ENCODE results near the gene IL17D. TPM values are rescaled to one million over a fixed set of nuclear protein-coding genes. Genes with fewer than 3 reads are reported as not detected.

Gene IL17D
- total RNA-seq, 4 donors from 2014 or later, result 1.1 to 1.4 TPM; not detected in 2

DNA sequence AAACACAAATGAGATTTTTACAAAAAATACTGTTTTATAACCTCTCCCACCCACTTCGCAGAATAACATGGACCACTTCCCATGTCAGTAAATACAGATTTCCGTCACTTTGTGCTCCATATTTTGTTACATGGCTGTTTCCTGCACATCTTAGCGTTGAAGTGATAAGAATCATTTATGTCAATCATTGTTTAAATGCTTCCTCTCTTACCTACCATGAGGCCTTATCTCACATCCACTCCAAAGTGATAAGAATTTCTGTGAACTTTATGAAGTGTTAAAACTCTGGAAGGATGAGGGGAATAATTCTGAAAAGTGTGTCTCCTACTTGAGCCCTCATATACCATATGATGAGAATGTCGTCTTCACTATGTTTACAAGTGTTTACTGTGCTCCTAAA is 36.6 kb upstream of the IL17D start:
- no peaks in the 10 kb centered on the region for H3K27me3 ChIP-seq
- H3K9me3 ChIP-seq, result no peaks in the 10 kb centered on the region
- in situ Hi-C loops (cut with MboI; ENCODE audit: low pct_ligation_motif_present in 1 of 4, low pct_unique_long_range_greater_than_20kb in 1 of 4, low sequenced_read_pairs in 3 of 4) (no loop called here), intact Hi-C loops (cut with DNase I; ENCODE audit: low total_unique reads) (no loop called here)
- H3K4me1 ChIP-seq, result no peaks in the 10 kb centered on the region
- TF ChIP-seq EP300 (IDR thresholded peaks at IDR 0.05; ENCODE audit: low read depth) (no peak), POLR2A (IDR thresholded peaks at IDR 0.05) (no peak), POLR2AphosphoS5 (IDR thresholded peaks at IDR 0.05) (no peak)
- TF ChIP-seq, protein P1, sequence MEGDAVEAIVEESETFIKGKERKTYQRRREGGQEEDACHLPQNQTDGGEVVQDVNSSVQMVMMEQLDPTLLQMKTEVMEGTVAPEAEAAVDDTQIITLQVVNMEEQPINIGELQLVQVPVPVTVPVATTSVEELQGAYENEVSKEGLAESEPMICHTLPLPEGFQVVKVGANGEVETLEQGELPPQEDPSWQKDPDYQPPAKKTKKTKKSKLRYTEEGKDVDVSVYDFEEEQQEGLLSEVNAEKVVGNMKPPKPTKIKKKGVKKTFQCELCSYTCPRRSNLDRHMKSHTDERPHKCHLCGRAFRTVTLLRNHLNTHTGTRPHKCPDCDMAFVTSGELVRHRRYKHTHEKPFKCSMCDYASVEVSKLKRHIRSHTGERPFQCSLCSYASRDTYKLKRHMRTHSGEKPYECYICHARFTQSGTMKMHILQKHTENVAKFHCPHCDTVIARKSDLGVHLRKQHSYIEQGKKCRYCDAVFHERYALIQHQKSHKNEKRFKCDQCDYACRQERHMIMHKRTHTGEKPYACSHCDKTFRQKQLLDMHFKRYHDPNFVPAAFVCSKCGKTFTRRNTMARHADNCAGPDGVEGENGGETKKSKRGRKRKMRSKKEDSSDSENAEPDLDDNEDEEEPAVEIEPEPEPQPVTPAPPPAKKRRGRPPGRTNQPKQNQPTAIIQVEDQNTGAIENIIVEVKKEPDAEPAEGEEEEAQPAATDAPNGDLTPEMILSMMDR (IDR thresholded peaks at IDR 0.05), result no peak
- no peak overlapping the region for H3K4me3 ChIP-seq
- H3K36me3 ChIP-seq, result no peaks in the 10 kb centered on the region
- H3K27ac ChIP-seq, result no peak overlapping the region
- WGBS, 2 donors (ENCODE audit: low coverage in 1 of 2), result 71 to 81% methylated on average over 4 of the region's 4 CpGs
- no peak for DNase-seq

- Histone ChIP-seq H3K4me3 (no peak overlapping the region), H3K27me3 (no peaks in the 10 kb centered on the region), H3K4me1 (no peaks in the 10 kb centered on the region), H3K36me3 (no peaks in the 10 kb centered on the region), H3K27ac (no peak overlapping the region), H3K9me3 (no peaks in the 10 kb centered on the region)
- in situ Hi-C loops (cut with MboI; ENCODE audit: low pct_ligation_motif_present in 1 of 4, low pct_unique_long_range_greater_than_20kb in 1 of 4, low sequenced_read_pairs in 3 of 4), result no loop called here
- TF ChIP-seq EP300 (IDR thresholded peaks at IDR 0.05; ENCODE audit: low read depth) (no peak), POLR2AphosphoS5 (IDR thresholded peaks at IDR 0.05) (no peak), POLR2A (IDR thresholded peaks at IDR 0.05) (no peak)
- TF ChIP-seq, protein P1 (IDR thresholded peaks at IDR 0.05), result no peak
- WGBS, 2 donors (ENCODE audit: low coverage in 1 of 2), result 62 to 64% methylated on average over 2 to 4 of the region's 4 CpGs
- intact Hi-C loops (cut with DNase I; ENCODE audit: low total_unique reads), result no loop called here
- DNase-seq, result no peak
Observed at GRCh38 chr13:20667857-20668437, 35.6 kb upstream of the IL17D start.

DNA sequence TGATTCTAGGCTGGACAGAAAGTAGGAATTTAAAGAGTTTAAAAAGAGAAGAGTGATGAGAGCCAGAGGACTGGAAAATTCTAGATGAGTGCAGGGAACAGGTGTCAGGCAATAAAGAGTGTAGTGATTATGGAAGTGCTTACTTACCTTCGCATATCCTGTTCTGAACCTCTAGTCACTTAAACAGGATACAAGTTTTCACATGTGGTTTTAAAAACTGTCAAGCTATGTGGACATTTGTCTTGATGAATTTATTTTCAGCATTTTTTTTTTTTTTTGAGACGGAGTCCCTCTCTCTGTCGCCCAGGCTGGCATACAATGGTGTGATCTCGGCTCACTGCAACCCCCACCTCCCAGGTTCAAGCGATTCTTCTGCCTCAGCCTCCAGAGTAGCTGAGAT is 34.3 kb upstream of the IL17D start:
- intact Hi-C loops (cut with DNase I; ENCODE audit: low total_unique reads) (no loop called here), in situ Hi-C loops (cut with MboI; ENCODE audit: low pct_ligation_motif_present in 1 of 4, low pct_unique_long_range_greater_than_20kb in 1 of 4, low sequenced_read_pairs in 3 of 4) (no loop called here)
- no peaks in the 10 kb centered on the region for H3K27me3 ChIP-seq
- H3K4me3 ChIP-seq, result no peak overlapping the region
- no peak for DNase-seq
- H3K27ac ChIP-seq, result no peak overlapping the region
- H3K36me3 ChIP-seq, result no peaks in the 10 kb centered on the region
- TF ChIP-seq POLR2A (IDR thresholded peaks at IDR 0.05) (no peak), POLR2AphosphoS5 (IDR thresholded peaks at IDR 0.05) (no peak), EP300 (IDR thresholded peaks at IDR 0.05; ENCODE audit: low read depth) (no peak)
- TF ChIP-seq, protein P1 (IDR thresholded peaks at IDR 0.05), result no peak
- H3K4me1 ChIP-seq, result no peaks in the 10 kb centered on the region
- no peaks in the 10 kb centered on the region for H3K9me3 ChIP-seq
- WGBS, 2 donors (ENCODE audit: low coverage in 1 of 2), result 0 to 87% methylated on average over 1 to 5 of the region's 5 CpGs

GRCh38 chr13:20671789-20672188 is 31.7 kb upstream of the IL17D start:
- in situ Hi-C loops (cut with MboI; ENCODE audit: low pct_ligation_motif_present in 1 of 4, low pct_unique_long_range_greater_than_20kb in 1 of 4, low sequenced_read_pairs in 3 of 4) (no loop called here), intact Hi-C loops (cut with DNase I; ENCODE audit: low total_unique reads) (no loop called here)
- H3K9me3 ChIP-seq, result no peaks in the 10 kb centered on the region
- H3K27ac ChIP-seq, result no peak overlapping the region
- H3K4me3 ChIP-seq, result no peak overlapping the region
- H3K27me3 ChIP-seq, result no peaks in the 10 kb centered on the region
- no peaks in the 10 kb centered on the region for H3K4me1 ChIP-seq
- DNase-seq, result no peak
- TF ChIP-seq EP300 (IDR thresholded peaks at IDR 0.05; ENCODE audit: low read depth), result no peak
- TF ChIP-seq POLR2A (IDR thresholded peaks at IDR 0.05), result no peak
- TF ChIP-seq, protein P1 (IDR thresholded peaks at IDR 0.05), result no peak
- no peak for TF ChIP-seq POLR2AphosphoS5 (IDR thresholded peaks at IDR 0.05)
- WGBS, 2 donors (ENCODE audit: low coverage in 1 of 2), result 93 to 100% methylated on average over 1 of the region's 1 CpG
- no peaks in the 10 kb centered on the region for H3K36me3 ChIP-seq

Measured in transverse colon (tissue), 4 donors.